ENCODE results near the gene ACE2. TPM values are rescaled to one million over a fixed set of nuclear protein-coding genes. Genes with fewer than 3 reads are reported as not detected.
"Not testable (repeated sequence)": the region's sequence is repeated elsewhere in the genome, so short reads cannot be mapped to it uniquely, and the experiment has no call there.

ACE2 gene
- not detected for polyA plus RNA-seq

- H3K27me3 Mint-ChIP-seq (ENCODE audit: low read depth in 3 of 3): peaks cover 0 to 15% (median 3%) of the 10 kb centered on the region in 3 donors
- H3K36me3 Mint-ChIP-seq: no peaks in the 10 kb centered on the region
- H3K27ac Mint-ChIP-seq: no peak within 1 kb of the TSS
- DNase-seq: no peak
- no peak within 1 kb of the TSS for H3K4me3 Mint-ChIP-seq
- H3K9me3 Mint-ChIP-seq: peaks cover 0 to 2% (median 0%) of the 10 kb centered on the region in 6 donors
- H3K4me1 Mint-ChIP-seq: no peaks in the 10 kb centered on the region
Observed at GRCh38 chrX:15600745-15601144, at the start of gene ACE2. Gene ACE2, minus strand, starts transcription at chrX:15600960. Its CDS starts 49 bp downstream, at chrX:15600911.

GRCh38 chrX:15647510-15647909, 46.8 kb upstream of the ACE2 start:
- H3K4me1 Mint-ChIP-seq: peaks cover 25 to 28% of the 10 kb centered on the region in 2 donors
- H3K9me3 Mint-ChIP-seq; H3K36me3 Mint-ChIP-seq; H3K27me3 Mint-ChIP-seq (ENCODE audit: low read depth in 3 of 3); H3K4me3 Mint-ChIP-seq; DNase-seq; H3K27ac Mint-ChIP-seq: not testable (repeated sequence)

DNA sequence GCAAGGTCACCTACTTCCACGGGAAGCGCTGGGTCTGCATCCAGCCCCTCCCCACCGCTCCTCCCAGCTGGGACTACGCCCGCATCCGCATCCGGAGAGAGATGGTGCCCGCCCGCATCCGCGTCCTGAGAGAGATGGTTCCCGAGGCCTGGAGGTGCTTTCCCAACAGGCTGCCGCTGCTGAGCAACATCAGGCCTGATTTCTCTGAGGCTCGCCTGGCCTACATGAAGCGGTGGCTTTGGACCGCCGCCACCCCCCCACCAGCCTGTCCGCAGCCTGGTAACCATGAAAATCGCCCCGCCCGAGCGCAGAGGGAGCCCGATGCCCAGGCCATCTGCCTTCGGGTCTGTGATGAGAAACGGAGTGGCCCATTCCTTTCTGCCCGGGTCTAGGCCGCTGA, 45.8 kb upstream of the ACE2 start:
- no peak overlapping the region for H3K4me3 Mint-ChIP-seq
- peaks cover 0 to 14% (median 4%) of the 10 kb centered on the region in 3 donors for H3K27me3 Mint-ChIP-seq (ENCODE audit: low read depth in 3 of 3)
- H3K9me3 Mint-ChIP-seq: no peaks in the 10 kb centered on the region
- peaks cover 26 to 28% of the 10 kb centered on the region in 2 donors for H3K4me1 Mint-ChIP-seq
- no peaks in the 10 kb centered on the region for H3K36me3 Mint-ChIP-seq
- DNase-seq: no peak
- no peak overlapping the region for H3K27ac Mint-ChIP-seq

- peaks cover 27 to 29% of the 10 kb centered on the region in 2 donors for H3K4me1 Mint-ChIP-seq
- peaks cover 0 to 15% (median 6%) of the 10 kb centered on the region in 3 donors for H3K27me3 Mint-ChIP-seq (ENCODE audit: low read depth in 3 of 3)
- no peak overlapping the region for H3K4me3 Mint-ChIP-seq
- no peaks in the 10 kb centered on the region for H3K9me3 Mint-ChIP-seq
- no peak overlapping the region for H3K27ac Mint-ChIP-seq
- H3K36me3 Mint-ChIP-seq: no peaks in the 10 kb centered on the region
- DNase-seq: no peak
Observed at GRCh38 chrX:15646031-15646430, 45.3 kb upstream of the ACE2 start.

DNA sequence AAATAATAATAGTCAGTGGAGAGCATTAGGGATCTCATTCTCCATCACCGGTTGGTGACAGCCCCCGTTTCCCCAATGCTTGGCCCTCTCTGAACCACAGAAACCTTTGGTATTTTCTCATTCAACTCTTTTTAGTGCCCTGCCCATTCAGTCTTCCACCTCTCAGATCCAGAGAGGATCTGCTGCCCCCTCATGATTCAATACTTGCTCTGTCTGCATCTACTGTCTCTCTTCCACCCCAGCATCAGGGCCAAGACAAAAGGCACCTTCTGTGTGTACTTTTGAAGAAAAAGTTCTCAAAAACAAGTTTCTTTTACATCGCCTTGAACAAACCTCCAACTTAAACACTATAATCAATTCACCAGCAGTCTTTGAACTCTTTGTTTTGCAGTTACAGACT, 44.5 kb upstream of the ACE2 start:
- Mint-ChIP-seq H3K27ac (peak overlapping the region in 4 of 6 donors; percentile 5 to 68 (median 27)), H3K4me3 (peak overlapping the region in 1 of 5 donors; percentile 54), H3K9me3 (no peaks in the 10 kb centered on the region), H3K4me1 (peaks cover 35 to 37% of the 10 kb centered on the region in 2 donors), H3K36me3 (no peaks in the 10 kb centered on the region), H3K27me3 (ENCODE audit: low read depth in 3 of 3) (peaks cover 0 to 17% (median 9%) of the 10 kb centered on the region in 3 donors)
- DNase-seq: no peak

GRCh38 chrX:15644560-15644872, 43.8 kb upstream of the ACE2 start:
- H3K27ac Mint-ChIP-seq: peak overlapping the region in 1 of 6 donors; percentile 75
- peaks cover 35 to 38% of the 10 kb centered on the region in 2 donors for H3K4me1 Mint-ChIP-seq
- H3K4me3 Mint-ChIP-seq: no peak overlapping the region
- no peaks in the 10 kb centered on the region for H3K9me3 Mint-ChIP-seq
- no peak for DNase-seq
- H3K27me3 Mint-ChIP-seq (ENCODE audit: low read depth in 3 of 3): peaks cover 0 to 22% (median 10%) of the 10 kb centered on the region in 3 donors
- H3K36me3 Mint-ChIP-seq: no peaks in the 10 kb centered on the region

DNA sequence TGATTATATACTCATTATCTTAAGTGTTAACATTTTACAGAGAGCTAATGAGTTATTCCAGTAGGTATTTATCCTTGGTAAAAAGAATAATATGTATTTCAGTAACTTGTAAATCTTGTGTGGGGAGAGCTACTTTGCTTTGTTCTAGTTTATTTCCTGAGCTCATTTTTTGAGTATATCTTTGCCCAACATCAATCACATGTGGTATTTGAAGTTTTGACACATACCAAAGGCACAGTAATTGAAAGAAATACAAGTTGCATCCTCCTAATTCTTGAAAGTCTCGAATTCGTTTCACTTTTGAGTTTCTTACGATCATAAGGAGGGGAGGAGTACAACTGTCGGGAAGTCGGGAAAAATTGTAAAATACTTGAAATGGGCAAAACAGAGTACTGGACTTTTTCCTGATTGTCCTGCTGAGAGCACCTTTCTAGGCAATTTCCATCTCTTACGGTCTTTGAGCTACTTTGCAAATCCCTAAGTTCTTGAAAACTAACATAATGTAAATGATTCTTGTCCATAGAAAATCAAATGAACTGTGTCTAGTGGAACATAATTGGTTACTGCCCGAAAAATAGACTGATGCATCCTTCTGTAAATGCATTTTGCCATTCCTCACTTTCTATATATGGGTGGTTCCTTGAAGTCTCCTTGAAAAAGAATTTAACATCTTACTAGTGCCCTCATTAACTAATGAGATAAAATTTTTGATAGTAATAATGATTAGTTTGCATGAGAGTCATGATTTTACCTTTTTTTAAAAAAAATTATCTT, 43.2 kb upstream of the ACE2 start:
- H3K4me1 Mint-ChIP-seq: peaks cover 35 to 38% of the 10 kb centered on the region in 2 donors

GRCh38 chrX:15631637-15632036, 30.9 kb upstream of the ACE2 start:
- DNase-seq: no peak
- peaks cover 0 to 8% (median 8%) of the 10 kb centered on the region in 3 donors for H3K27me3 Mint-ChIP-seq (ENCODE audit: low read depth in 3 of 3)
- H3K4me1 Mint-ChIP-seq: no peaks in the 10 kb centered on the region
- no peaks in the 10 kb centered on the region for H3K36me3 Mint-ChIP-seq
- no peaks in the 10 kb centered on the region for H3K9me3 Mint-ChIP-seq
- H3K27ac Mint-ChIP-seq: no peak overlapping the region
- no peak overlapping the region for H3K4me3 Mint-ChIP-seq

More for the DNA sequence above, 43.2 kb upstream of the ACE2 start:
- H3K9me3 Mint-ChIP-seq: no peaks in the 10 kb centered on the region
- H3K27ac Mint-ChIP-seq: peak overlapping the region; percentile 25 to 75 (median 47)
- no peaks in the 10 kb centered on the region for H3K36me3 Mint-ChIP-seq
- H3K27me3 Mint-ChIP-seq (ENCODE audit: low read depth in 3 of 3): peaks cover 0 to 26% (median 10%) of the 10 kb centered on the region in 3 donors
- DNase-seq: peak in 1 of 3 donors; percentile 22
- H3K4me3 Mint-ChIP-seq: peak overlapping the region; percentile 74 to 85 (median 80)

GRCh38 chrX:15623054-15623453, 22.3 kb upstream of the ACE2 start:
- H3K27ac Mint-ChIP-seq: no peak overlapping the region
- H3K36me3 Mint-ChIP-seq: no peaks in the 10 kb centered on the region
- DNase-seq: no peak
- peaks cover 0 to 3% (median 0%) of the 10 kb centered on the region in 6 donors for H3K9me3 Mint-ChIP-seq
- H3K4me3 Mint-ChIP-seq: no peak overlapping the region
- no peaks in the 10 kb centered on the region for H3K4me1 Mint-ChIP-seq
- peaks cover 0 to 21% (median 0%) of the 10 kb centered on the region in 3 donors for H3K27me3 Mint-ChIP-seq (ENCODE audit: low read depth in 3 of 3)

- Mint-ChIP-seq H3K9me3 (peaks cover 0 to 6% (median 0%) of the 10 kb centered on the region in 6 donors), H3K36me3 (no peaks in the 10 kb centered on the region), H3K27me3 (ENCODE audit: low read depth in 3 of 3) (peaks cover 0 to 23% (median 2%) of the 10 kb centered on the region in 3 donors), H3K4me3 (no peak overlapping the region), H3K27ac (no peak overlapping the region), H3K4me1 (no peaks in the 10 kb centered on the region)
- no peak for DNase-seq
Observed at GRCh38 chrX:15619053-15619755, 18.4 kb upstream of the ACE2 start.

DNA sequence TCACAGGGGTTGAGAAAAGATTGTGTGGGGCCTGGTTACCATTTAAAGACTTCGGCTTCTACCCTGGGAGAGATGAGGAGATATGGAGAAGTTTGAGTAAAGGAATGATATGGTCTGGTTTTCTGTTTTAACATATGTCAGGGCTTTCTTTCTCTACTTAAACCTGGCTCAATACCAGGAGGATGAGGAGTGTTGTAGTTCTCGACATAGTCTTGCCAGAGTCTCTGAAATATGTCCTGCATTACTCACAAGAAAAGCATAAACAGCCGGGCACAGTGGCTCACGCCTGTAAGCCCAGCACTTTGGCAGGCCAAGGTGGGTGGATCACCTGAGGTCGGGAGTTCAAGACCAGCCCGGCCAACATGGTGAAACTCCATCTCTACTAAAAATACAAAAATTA, 16.4 kb upstream of the ACE2 start:
- Mint-ChIP-seq H3K4me1 (no peaks in the 10 kb centered on the region), H3K27me3 (ENCODE audit: low read depth in 3 of 3) (peaks cover 0 to 15% (median 2%) of the 10 kb centered on the region in 3 donors), H3K27ac (no peak overlapping the region), H3K36me3 (no peaks in the 10 kb centered on the region), H3K9me3 (peaks cover 0 to 6% (median 0%) of the 10 kb centered on the region in 6 donors), H3K4me3 (no peak overlapping the region)
- no peak for DNase-seq

DNA sequence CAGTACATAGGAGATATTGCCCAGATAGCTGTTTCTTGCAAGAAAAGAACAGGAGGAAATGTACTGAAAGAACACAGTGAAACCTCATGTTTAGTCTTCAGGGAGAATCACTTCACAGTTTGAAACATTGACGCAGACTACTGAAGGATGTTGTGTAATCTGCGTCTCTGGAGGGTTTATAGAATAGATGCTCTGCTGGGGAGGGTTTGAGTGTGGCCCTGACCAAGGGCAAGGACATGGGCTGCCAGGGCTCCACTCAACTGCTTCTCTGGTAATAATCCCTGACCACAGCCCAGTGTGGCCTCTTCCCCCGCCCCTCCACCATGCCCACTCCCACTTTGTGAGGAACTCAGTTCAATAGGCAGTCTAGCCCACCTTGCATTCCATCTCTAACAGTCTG, 15.8 kb upstream of the ACE2 start:
- peaks cover 0 to 3% (median 0%) of the 10 kb centered on the region in 6 donors for H3K9me3 Mint-ChIP-seq
- H3K4me3 Mint-ChIP-seq: no peak overlapping the region
- H3K27ac Mint-ChIP-seq: no peak overlapping the region

DNA sequence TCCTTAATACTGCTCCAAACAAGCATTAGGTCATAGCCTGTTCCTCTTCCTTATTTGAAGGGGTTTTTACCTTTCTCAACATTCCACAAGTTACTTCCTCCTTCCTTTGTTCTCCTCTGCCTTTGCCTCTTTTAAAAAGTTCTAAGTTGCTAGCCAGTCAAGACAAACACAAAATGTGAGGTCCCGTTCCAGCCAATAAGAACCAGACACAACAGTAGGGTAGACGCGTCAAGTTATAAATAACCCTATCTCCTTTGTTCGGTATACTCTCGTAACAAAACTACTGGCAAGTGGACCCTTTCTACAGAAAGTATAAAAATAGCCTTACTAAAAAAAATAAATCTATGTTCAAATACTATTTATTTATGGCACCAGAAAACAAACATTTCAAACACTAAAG, 6.3 kb upstream of the ACE2 start:
- no peak overlapping the region for H3K4me3 Mint-ChIP-seq
- no peak for DNase-seq
- H3K36me3 Mint-ChIP-seq: no peaks in the 10 kb centered on the region
- no peak overlapping the region for H3K27ac Mint-ChIP-seq
- no peaks in the 10 kb centered on the region for H3K4me1 Mint-ChIP-seq
- peaks cover 4 to 16% (median 5%) of the 10 kb centered on the region in 3 donors for H3K27me3 Mint-ChIP-seq (ENCODE audit: low read depth in 3 of 3)
- no peaks in the 10 kb centered on the region for H3K9me3 Mint-ChIP-seq

More for the DNA sequence above, 15.8 kb upstream of the ACE2 start:
- Mint-ChIP-seq H3K36me3 (no peaks in the 10 kb centered on the region), H3K27me3 (ENCODE audit: low read depth in 3 of 3) (peaks cover 0 to 13% (median 4%) of the 10 kb centered on the region in 3 donors), H3K4me1 (no peaks in the 10 kb centered on the region)
- no peak for DNase-seq

- Mint-ChIP-seq H3K9me3 (peaks cover 0 to 2% (median 0%) of the 10 kb centered on the region in 6 donors), H3K27ac (no peak overlapping the region), H3K36me3 (no peaks in the 10 kb centered on the region), H3K27me3 (ENCODE audit: low read depth in 3 of 3) (peaks cover 2 to 16% (median 5%) of the 10 kb centered on the region in 3 donors), H3K4me1 (no peaks in the 10 kb centered on the region), H3K4me3 (no peak overlapping the region)
- no peak for DNase-seq
Observed at GRCh38 chrX:15606136-15606535, 5.4 kb upstream of the ACE2 start.
